HL-60 (cell line): ENCODE measurements around the gene GAPT. TPM values are rescaled to one million over a fixed set of nuclear protein-coding genes. Genes with fewer than 3 reads are reported as not detected.

Source experiments
- DNase-seq, 2 experiments: peaks; one replicate each; pipeline ENCODE4 v3.0.0-alpha.2; 2010 to 2020; ENCODE audit warnings: low read depth in 1 of 2, low spot score in 1 of 2
- H3K27ac ChIP-seq: fragments of 250-450 bp; sonication (Bioruptor Pico); replicated peaks from 2 replicates; pipeline ENCODE4 v1.5.1; 2020; ENCODE audit warnings: mild to moderate bottlenecking, moderate library complexity
- H3K27me3 ChIP-seq: fragments of 250-450 bp; sonication (Bioruptor Pico); 2 replicates; pipeline ENCODE4 v1.5.1; 2021; ENCODE audit warnings: mild to moderate bottlenecking, moderate library complexity; ENCODE audit not compliant: insufficient read depth, poor library complexity, severe bottlenecking
- H3K4me3 ChIP-seq: replicated peaks from 2 replicates; pipeline ENCODE4 v1.5.1; 2011; ENCODE audit warnings: mild to moderate bottlenecking, control low read depth, low read length; ENCODE audit not compliant: insufficient read depth
- GABPA ChIP-seq: IDR thresholded peaks from 2 replicates; pipeline ENCODE4 v1.6.1; 2012; ENCODE audit warnings: low read depth
- POLR2AphosphoS5 ChIP-seq: IDR thresholded peaks from 2 replicates; pipeline ENCODE4 v1.6.1; 2012; ENCODE audit warnings: low read depth
- SPI1 ChIP-seq: IDR thresholded peaks from 2 replicates; pipeline ENCODE4 v1.6.1; 2012; ENCODE audit warnings: low read depth, mild to moderate bottlenecking, borderline replicate concordance
- microRNA-seq: library from miRNA; unstranded; fragments of <30 nt; microRNA quantifications from one replicate; pipeline ENCODE4, GENCODE V29; 2018
- TF ChIP-seq, protein P1 (sequence below): IDR thresholded peaks from 2 replicates; pipeline ENCODE4 v1.6.1; 2012; ENCODE audit warnings: low read depth; ENCODE audit not compliant: insufficient replicate concordance
- TF ChIP-seq, protein P2 (sequence below): IDR thresholded peaks from one replicate; pipeline ENCODE4 v1.5.1; 2011; ENCODE audit warnings: low read length, control low read depth, inconsistent platforms; ENCODE audit not compliant: insufficient read depth

GAPT gene

DNA sequence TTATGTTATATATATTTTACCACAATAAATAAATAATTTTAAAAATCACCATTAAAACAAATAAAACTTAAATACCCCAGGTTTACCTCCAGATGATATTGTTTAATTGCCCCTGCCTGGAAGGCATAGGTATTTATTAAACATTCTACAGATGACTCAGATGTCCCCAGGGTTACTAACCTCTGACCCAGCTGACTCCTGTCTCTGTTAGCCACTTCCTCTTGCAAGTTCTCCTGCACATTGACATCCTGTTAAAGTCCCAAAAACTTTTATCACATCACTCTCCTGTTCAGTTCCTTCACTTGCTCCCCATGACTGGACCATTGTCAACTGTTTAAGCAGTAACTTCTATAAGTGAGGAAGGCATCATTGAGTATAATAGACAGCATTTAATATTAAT is 54.7 kb downstream of the GAPT start:
- Histone ChIP-seq H3K4me3 (no peak overlapping the region), H3K27ac (peak overlapping the region; percentile 97), H3K27me3 (no peaks in the 10 kb centered on the region)
- TF ChIP-seq, protein P1, sequence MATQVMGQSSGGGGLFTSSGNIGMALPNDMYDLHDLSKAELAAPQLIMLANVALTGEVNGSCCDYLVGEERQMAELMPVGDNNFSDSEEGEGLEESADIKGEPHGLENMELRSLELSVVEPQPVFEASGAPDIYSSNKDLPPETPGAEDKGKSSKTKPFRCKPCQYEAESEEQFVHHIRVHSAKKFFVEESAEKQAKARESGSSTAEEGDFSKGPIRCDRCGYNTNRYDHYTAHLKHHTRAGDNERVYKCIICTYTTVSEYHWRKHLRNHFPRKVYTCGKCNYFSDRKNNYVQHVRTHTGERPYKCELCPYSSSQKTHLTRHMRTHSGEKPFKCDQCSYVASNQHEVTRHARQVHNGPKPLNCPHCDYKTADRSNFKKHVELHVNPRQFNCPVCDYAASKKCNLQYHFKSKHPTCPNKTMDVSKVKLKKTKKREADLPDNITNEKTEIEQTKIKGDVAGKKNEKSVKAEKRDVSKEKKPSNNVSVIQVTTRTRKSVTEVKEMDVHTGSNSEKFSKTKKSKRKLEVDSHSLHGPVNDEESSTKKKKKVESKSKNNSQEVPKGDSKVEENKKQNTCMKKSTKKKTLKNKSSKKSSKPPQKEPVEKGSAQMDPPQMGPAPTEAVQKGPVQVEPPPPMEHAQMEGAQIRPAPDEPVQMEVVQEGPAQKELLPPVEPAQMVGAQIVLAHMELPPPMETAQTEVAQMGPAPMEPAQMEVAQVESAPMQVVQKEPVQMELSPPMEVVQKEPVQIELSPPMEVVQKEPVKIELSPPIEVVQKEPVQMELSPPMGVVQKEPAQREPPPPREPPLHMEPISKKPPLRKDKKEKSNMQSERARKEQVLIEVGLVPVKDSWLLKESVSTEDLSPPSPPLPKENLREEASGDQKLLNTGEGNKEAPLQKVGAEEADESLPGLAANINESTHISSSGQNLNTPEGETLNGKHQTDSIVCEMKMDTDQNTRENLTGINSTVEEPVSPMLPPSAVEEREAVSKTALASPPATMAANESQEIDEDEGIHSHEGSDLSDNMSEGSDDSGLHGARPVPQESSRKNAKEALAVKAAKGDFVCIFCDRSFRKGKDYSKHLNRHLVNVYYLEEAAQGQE = no peak
- TF ChIP-seq GABPA (no peak), POLR2AphosphoS5 (no peak), SPI1 (peak; percentile 79)
- TF ChIP-seq, protein P2, sequence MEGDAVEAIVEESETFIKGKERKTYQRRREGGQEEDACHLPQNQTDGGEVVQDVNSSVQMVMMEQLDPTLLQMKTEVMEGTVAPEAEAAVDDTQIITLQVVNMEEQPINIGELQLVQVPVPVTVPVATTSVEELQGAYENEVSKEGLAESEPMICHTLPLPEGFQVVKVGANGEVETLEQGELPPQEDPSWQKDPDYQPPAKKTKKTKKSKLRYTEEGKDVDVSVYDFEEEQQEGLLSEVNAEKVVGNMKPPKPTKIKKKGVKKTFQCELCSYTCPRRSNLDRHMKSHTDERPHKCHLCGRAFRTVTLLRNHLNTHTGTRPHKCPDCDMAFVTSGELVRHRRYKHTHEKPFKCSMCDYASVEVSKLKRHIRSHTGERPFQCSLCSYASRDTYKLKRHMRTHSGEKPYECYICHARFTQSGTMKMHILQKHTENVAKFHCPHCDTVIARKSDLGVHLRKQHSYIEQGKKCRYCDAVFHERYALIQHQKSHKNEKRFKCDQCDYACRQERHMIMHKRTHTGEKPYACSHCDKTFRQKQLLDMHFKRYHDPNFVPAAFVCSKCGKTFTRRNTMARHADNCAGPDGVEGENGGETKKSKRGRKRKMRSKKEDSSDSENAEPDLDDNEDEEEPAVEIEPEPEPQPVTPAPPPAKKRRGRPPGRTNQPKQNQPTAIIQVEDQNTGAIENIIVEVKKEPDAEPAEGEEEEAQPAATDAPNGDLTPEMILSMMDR = no peak
- peak; percentile 61 to 63 for DNase-seq

Small RNAs within 50 kb of the gene (microRNA-seq; reads per million reads assigned to microRNA genes)
- not detected for gene MIR548AE2
